Measurements from ENCODE around the gene NUP93. TPM values are rescaled to one million over a fixed set of nuclear protein-coding genes. Genes with fewer than 3 reads are reported as not detected.

NUP93 gene
- total RNA-seq, 3 donors from 2014 or later (not counting 1 experiment from before 2014, with no cell fraction given), result 83.7 to 88.8 (median 87.9) TPM

DNA sequence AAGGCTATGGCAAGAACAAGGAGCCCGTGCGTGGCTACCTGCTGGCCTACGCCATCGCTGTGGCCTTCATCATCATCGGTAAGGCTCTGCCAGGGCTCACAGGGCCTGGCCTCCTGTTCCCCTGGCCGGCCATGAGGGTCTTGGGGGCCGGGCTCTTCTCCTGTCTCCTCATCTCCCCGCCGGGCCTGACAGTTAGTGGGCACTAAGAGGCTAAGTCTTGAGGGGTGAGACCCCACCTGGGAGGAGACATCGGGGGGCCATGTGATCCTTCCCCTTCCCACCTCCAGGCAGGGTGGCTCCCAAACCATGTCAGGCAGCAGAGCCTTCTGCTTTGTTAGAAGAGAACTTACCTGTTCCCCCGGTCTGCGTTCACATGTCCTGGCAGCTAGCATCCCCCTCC is 150.2 kb downstream of the NUP93 start:
- no peaks in the 10 kb centered on the region for H3K27me3 Mint-ChIP-seq (ENCODE audit: low read depth in 2 of 2)
- WGBS (ENCODE audit: insufficient coverage), result 91% methylated on average over 11 of the region's 12 CpGs
- Histone ChIP-seq H3K4me1 (ENCODE audit: control insufficient read depth, insufficient read depth, low read length) (no peaks in the 10 kb centered on the region), H3K4me3 (ENCODE audit: low read length) (no peak overlapping the region), H3K36me3 (ENCODE audit: control insufficient read depth, insufficient read depth, low read length) (no peaks in the 10 kb centered on the region), H3K27ac (ENCODE audit: low read length) (no peak overlapping the region), H3K27me3 (ENCODE audit: control insufficient read depth, insufficient read depth, low read length) (no peaks in the 10 kb centered on the region), H3K9me3 (ENCODE audit: control insufficient read depth, insufficient read depth, low read length) (no peaks in the 10 kb centered on the region)
- H3K36me3 Mint-ChIP-seq, result no peaks in the 10 kb centered on the region
- no peak for ATAC-seq
- H3K27ac Mint-ChIP-seq, result no peak overlapping the region
- no peaks in the 10 kb centered on the region for H3K4me1 Mint-ChIP-seq
- no peak for TF ChIP-seq CTCF (IDR thresholded peaks at IDR 0.05)
- intact Hi-C loops (cut with micrococcal nuclease), result no loop called here
- no peak for DNase-seq
- H3K4me3 Mint-ChIP-seq, result no peak overlapping the region
- H3K9me3 Mint-ChIP-seq, result no peaks in the 10 kb centered on the region

DNA sequence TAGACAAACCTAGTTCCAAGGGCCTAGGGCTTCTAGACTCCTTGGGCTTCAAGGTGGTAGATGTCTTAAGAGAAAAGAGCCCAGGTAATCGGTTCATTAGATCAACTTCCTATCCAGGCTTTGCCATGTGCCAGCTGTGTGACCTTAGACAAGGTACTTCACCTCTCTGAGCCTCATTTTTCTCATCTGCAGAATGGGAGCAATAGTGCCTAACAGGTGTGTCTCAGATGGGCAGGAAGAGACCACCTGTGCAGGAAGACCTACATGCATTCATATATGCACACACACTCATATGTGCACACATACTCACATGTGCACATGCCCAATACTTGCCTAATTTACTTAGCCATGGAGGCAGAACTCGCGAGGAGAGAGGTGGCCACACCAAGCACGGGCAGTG is 150.8 kb downstream of the NUP93 start:
- TF ChIP-seq CTCF (IDR thresholded peaks at IDR 0.05), result no peak
- DNase-seq, result no peak
- no peaks in the 10 kb centered on the region for H3K36me3 ChIP-seq (ENCODE audit: control insufficient read depth, insufficient read depth, low read length)
- H3K9me3 ChIP-seq (ENCODE audit: control insufficient read depth, insufficient read depth, low read length), result no peaks in the 10 kb centered on the region
- H3K27me3 ChIP-seq (ENCODE audit: control insufficient read depth, insufficient read depth, low read length), result no peaks in the 10 kb centered on the region
- H3K4me1 ChIP-seq (ENCODE audit: control insufficient read depth, insufficient read depth, low read length), result no peaks in the 10 kb centered on the region
- ATAC-seq, result no peak
- Mint-ChIP-seq H3K4me1 (no peaks in the 10 kb centered on the region), H3K4me3 (no peak overlapping the region), H3K36me3 (no peaks in the 10 kb centered on the region), H3K27ac (no peak overlapping the region), H3K9me3 (no peaks in the 10 kb centered on the region), H3K27me3 (ENCODE audit: low read depth in 2 of 2) (no peaks in the 10 kb centered on the region)
- intact Hi-C loops (cut with micrococcal nuclease), result no loop called here
- 98% methylated on average over 4 of the region's 4 CpGs for WGBS (ENCODE audit: insufficient coverage)
- H3K27ac ChIP-seq (ENCODE audit: low read length), result no peak overlapping the region
- no peak overlapping the region for H3K4me3 ChIP-seq (ENCODE audit: low read length)

GRCh38 chr16:56882077-56882800 is 152.3 kb downstream of the NUP93 start:
- WGBS (ENCODE audit: insufficient coverage), result 90% methylated on average over 8 of the region's 8 CpGs
- intact Hi-C loops (cut with micrococcal nuclease), result no loop called here
- H3K4me1 ChIP-seq (ENCODE audit: control insufficient read depth, insufficient read depth, low read length), result no peaks in the 10 kb centered on the region

More at GRCh38 chr16:56882077-56882800, 152.3 kb downstream of the NUP93 start:
- Mint-ChIP-seq H3K4me1 (no peaks in the 10 kb centered on the region), H3K27ac (no peak overlapping the region), H3K4me3 (no peak overlapping the region), H3K9me3 (no peaks in the 10 kb centered on the region), H3K27me3 (ENCODE audit: low read depth in 2 of 2) (no peaks in the 10 kb centered on the region), H3K36me3 (no peaks in the 10 kb centered on the region)
- Histone ChIP-seq H3K27ac (ENCODE audit: low read length) (no peak overlapping the region), H3K9me3 (ENCODE audit: control insufficient read depth, insufficient read depth, low read length) (no peaks in the 10 kb centered on the region), H3K36me3 (ENCODE audit: control insufficient read depth, insufficient read depth, low read length) (no peaks in the 10 kb centered on the region), H3K4me3 (ENCODE audit: low read length) (no peak overlapping the region), H3K27me3 (ENCODE audit: control insufficient read depth, insufficient read depth, low read length) (no peaks in the 10 kb centered on the region)
- no peak for DNase-seq
- TF ChIP-seq CTCF (IDR thresholded peaks at IDR 0.05), result no peak
- no peak for ATAC-seq
